CD4-positive, alpha-beta T cell (primary cell): Measurements from ENCODE around the gene REXO1. TPM values are rescaled to one million over a fixed set of nuclear protein-coding genes. Genes with fewer than 3 reads are reported as not detected.
A peak's percentile ranks its signal among the peaks of the same experiment; 100 is the strongest.

ENCODE experiments used
- ATAC-seq: fragments of 200-7000 bp; cut with Tn5 transposase; one replicate; pipeline ENCODE4 v1.10.0; 2022; ENCODE audit warnings: mild to moderate bottlenecking; ENCODE audit not compliant: poor library complexity
- CTCF ChIA-PET: fragments of 350-600 bp; sonication (Branson Sonifier 250); formaldehyde crosslinking; loops from one replicate; lab custom pipeline; 2021; ENCODE audit warnings: antibody characterized with exemption, inconsistent platforms; lab: Charles Lee
- POLR2A ChIA-PET: fragments of 350-600 bp; sonication (Branson Sonifier 250); formaldehyde crosslinking; loops from one replicate; lab custom pipeline; 2021; ENCODE audit warnings: antibody characterized with exemption, inconsistent platforms; lab: Charles Lee
- DNase-seq, 14 experiments: peaks; one replicate each; pipeline ENCODE4 v3.0.0-alpha.2; 2013 to 2020; ENCODE audit warnings: mixed read lengths in 2 of 14
- H3K27ac ChIP-seq, 2 donors: one replicate each; pipeline versions ENCODE4 v1.5.1 to v1.7.0; 2013; ENCODE audit warnings: low read length in 2 of 2, low read depth in 1 of 2, mild to moderate bottlenecking in 1 of 2
- H3K27me3 ChIP-seq, 2 experiments: 1 replicate in 1 of 2; 2 replicates in 1 of 2; pipeline versions ENCODE4 v1.6.1 to v1.7.0; 2013; ENCODE audit warnings: low read length in 2 of 2, control low read depth in 1 of 2, mild to moderate bottlenecking in 1 of 2, moderate library complexity in 1 of 2; ENCODE audit not compliant: insufficient read depth in 2 of 2, control insufficient read depth in 1 of 2
- H3K36me3 ChIP-seq: one replicate; pipeline ENCODE4 v1.6.1; 2013; ENCODE audit warnings: low read length, control low read depth; ENCODE audit not compliant: insufficient read depth
- H3K4me1 ChIP-seq: one replicate; pipeline ENCODE4 v1.6.1; 2013; ENCODE audit warnings: low read length, control low read depth; ENCODE audit not compliant: insufficient read depth
- H3K4me3 ChIP-seq: one replicate; pipeline ENCODE4 v1.5.1; 2013; ENCODE audit warnings: mild to moderate bottlenecking, low read length, moderate library complexity
- H3K9me3 ChIP-seq, 2 experiments: 1 replicate in 1 of 2; 2 replicates in 1 of 2; pipeline versions ENCODE4 v1.6.1 to v1.7.0; 2013; ENCODE audit warnings: low read length in 2 of 2, mild to moderate bottlenecking in 2 of 2, control low read depth in 1 of 2, moderate library complexity in 1 of 2; ENCODE audit not compliant: control insufficient read depth in 1 of 2, insufficient read depth in 1 of 2
- H3K27ac Mint-ChIP-seq: one replicate; pipeline ENCODE4 v1.8.0; 2020; ENCODE audit warnings: mixed read lengths
- H3K27me3 Mint-ChIP-seq: one replicate; pipeline ENCODE4 v1.8.0; 2021; ENCODE audit warnings: mixed read lengths
- H3K36me3 Mint-ChIP-seq: one replicate; pipeline ENCODE4 v1.8.0; 2021; ENCODE audit warnings: low read depth, mixed read lengths
- H3K4me1 Mint-ChIP-seq: one replicate; pipeline ENCODE4 v1.8.0; 2021; ENCODE audit warnings: low read depth, mixed read lengths
- H3K4me3 Mint-ChIP-seq: one replicate; pipeline ENCODE4 v1.8.0; 2020; ENCODE audit warnings: mild to moderate bottlenecking, mixed read lengths
- H3K9me3 Mint-ChIP-seq: one replicate; pipeline ENCODE4 v1.8.0; 2020; ENCODE audit warnings: mixed read lengths
- intact Hi-C, 2 experiments: fragments of 100-400 bp; cut with DNase I in 1 of 2; cut with micrococcal nuclease in 1 of 2; formaldehyde crosslinking; loops; one replicate each; pipeline versions ENCODE4 v1.15.1 to v1.9.0; 2023 to 2025; cut with DNase I, micrococcal nuclease
- polyA plus RNA-seq, 2 donors: library from polyadenylated mRNA; unstranded; fragments of 120-200 nt; gene quantifications; one replicate each; pipeline ENCODE4 v1.2.1, GENCODE V29; 2013
- total RNA-seq, 174 experiments: library from RNA in 2 of 174; stranded (reverse) in 2 of 174; gene quantifications; one replicate each; pipeline ENCODE4 v1.2.3 and lab custom pipeline; 2021 to 2026
- TF ChIP-seq, protein P1 (sequence below): fragments of 200-600 bp; IDR thresholded peaks from one replicate; pipeline ENCODE4 v1.8.0; 2022; ENCODE audit warnings: antibody characterized with exemption, mild to moderate bottlenecking

The REXO1 gene, protein sequence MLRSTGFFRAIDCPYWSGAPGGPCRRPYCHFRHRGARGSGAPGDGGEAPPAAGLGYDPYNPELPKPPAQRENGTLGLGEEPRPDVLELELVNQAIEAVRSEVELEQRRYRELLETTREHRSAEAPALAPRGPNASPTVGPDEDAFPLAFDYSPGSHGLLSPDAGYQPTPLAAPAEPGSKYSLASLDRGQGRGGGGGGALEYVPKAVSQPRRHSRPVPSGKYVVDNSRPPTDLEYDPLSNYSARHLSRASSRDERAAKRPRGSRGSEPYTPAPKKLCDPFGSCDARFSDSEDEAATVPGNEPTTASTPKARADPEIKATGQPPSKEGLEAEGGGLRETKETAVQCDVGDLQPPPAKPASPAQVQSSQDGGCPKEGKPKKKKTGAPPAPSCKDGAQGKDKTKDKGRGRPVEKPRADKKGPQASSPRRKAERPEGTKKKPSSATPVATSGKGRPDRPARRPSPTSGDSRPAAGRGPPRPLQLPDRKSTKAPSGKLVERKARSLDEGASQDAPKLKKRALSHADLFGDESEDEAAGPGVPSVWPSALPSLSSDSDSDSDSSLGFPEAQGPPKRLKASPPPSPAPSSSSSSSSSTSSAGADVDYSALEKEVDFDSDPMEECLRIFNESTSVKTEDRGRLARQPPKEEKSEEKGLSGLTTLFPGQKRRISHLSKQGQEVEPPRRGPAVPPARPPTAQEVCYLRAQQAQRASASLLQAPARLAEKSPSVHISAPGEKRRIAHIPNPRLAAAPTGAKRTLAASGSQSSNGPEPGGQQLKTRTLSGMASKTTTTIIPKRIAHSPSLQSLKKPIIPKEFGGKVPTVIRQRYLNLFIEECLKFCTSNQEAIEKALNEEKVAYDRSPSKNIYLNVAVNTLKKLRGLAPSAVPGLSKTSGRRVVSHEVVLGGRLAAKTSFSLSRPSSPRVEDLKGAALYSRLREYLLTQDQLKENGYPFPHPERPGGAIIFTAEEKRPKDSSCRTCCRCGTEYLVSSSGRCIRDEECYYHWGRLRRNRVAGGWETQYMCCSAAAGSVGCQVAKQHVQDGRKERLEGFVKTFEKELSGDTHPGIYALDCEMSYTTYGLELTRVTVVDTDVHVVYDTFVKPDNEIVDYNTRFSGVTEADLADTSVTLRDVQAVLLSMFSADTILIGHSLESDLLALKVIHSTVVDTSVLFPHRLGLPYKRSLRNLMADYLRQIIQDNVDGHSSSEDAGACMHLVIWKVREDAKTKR
- 100 to 1,000 TPM; 106 to 114 TPM for total RNA-seq
- polyA plus RNA-seq (2013, experiment 1 of 2), result 31.7 TPM
- 40.2 TPM for polyA plus RNA-seq (2013, experiment 2 of 2)
- total RNA-seq (lab: John Stamatoyannopoulos, UW), result 31.9 to 154 (median 69.6) reads per million in 172 experiments

DNA sequence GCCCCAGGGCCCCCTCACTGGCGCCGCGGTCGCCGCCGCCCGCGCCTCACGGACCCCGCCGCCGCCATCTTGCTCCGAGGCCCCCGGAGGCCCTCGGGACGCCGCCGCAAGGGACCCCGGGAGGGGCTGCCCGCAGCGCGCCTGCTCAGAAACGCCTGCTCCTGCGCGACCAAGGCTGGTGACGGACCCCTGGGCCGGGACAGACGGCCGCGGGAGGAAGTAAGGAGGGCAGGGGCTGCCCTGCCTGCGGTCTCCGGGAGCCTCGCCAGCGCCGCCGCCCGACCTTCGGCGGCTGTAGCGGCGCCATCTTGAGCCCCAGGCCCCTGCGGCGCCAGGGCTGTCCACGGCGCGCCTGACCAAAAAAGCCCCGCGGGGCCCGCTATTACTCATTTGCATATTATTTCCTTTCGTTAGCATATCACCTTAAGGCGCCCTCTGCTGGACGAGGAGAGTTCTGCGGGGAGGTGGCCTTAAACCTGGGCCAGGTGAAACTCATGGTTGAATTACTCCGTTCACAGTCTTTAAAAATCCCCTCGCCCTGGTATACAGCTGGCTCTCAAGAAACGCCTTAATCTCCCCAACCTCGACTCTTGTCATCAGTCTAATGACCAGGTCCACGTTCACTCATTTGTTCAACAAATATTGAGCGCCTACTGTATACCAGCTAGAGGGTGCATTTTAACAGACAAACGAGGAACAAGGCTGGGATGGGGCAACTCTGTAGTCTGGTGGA is at the start of gene REXO1:
Gene REXO1, minus strand, starts transcription at position 85 of the 733 bp plus-strand sequence. CDS start 125 bp downstream, outside the sequence.
- H3K36me3 Mint-ChIP-seq, result peaks cover 22% of the 10 kb centered on the region
- CTCF ChIA-PET, result interaction anchor here (0.7 to 1.3 kb wide), 4 partner anchors 9 to 28 kb away, joined by 3 to 5 read pairs (median 4); no protein-coding TSS in a partner anchor
- POLR2A ChIA-PET, result interaction anchor here (0.9 kb wide), 1 partner anchor 596 kb away, joined by 3 read pairs; no protein-coding TSS in a partner anchor
- H3K36me3 ChIP-seq, result peaks cover 21% of the 10 kb centered on the region
- no peaks in the 10 kb centered on the region for H3K9me3 Mint-ChIP-seq
- DNase-seq (peak; percentile 96 to 99 (median 98)), ATAC-seq (peak; percentile 72)
- H3K4me3 ChIP-seq, result peak within 1 kb of the TSS; percentile 96
- peak within 1 kb of the TSS; percentile 93 for H3K4me3 Mint-ChIP-seq
- intact Hi-C loops, result loop anchor here in 1 of 2 experiments (2.0 kb wide), 1 partner anchor 14 kb away; the partner anchor contains the start of gene KLF16
- H3K4me1 ChIP-seq, result peaks cover 75% of the 10 kb centered on the region
- H3K27me3 Mint-ChIP-seq, result no peaks in the 10 kb centered on the region
- H3K27ac Mint-ChIP-seq, result peak within 1 kb of the TSS; percentile 93
- H3K27ac ChIP-seq, result peak within 1 kb of the TSS; percentile 87 to 98
- H3K4me1 Mint-ChIP-seq, result peaks cover 61% of the 10 kb centered on the region
- no peaks in the 10 kb centered on the region for H3K9me3 ChIP-seq
- H3K27me3 ChIP-seq, result no peaks in the 10 kb centered on the region
- TF ChIP-seq, protein P1, sequence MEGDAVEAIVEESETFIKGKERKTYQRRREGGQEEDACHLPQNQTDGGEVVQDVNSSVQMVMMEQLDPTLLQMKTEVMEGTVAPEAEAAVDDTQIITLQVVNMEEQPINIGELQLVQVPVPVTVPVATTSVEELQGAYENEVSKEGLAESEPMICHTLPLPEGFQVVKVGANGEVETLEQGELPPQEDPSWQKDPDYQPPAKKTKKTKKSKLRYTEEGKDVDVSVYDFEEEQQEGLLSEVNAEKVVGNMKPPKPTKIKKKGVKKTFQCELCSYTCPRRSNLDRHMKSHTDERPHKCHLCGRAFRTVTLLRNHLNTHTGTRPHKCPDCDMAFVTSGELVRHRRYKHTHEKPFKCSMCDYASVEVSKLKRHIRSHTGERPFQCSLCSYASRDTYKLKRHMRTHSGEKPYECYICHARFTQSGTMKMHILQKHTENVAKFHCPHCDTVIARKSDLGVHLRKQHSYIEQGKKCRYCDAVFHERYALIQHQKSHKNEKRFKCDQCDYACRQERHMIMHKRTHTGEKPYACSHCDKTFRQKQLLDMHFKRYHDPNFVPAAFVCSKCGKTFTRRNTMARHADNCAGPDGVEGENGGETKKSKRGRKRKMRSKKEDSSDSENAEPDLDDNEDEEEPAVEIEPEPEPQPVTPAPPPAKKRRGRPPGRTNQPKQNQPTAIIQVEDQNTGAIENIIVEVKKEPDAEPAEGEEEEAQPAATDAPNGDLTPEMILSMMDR, result peak; percentile 90

DNA sequence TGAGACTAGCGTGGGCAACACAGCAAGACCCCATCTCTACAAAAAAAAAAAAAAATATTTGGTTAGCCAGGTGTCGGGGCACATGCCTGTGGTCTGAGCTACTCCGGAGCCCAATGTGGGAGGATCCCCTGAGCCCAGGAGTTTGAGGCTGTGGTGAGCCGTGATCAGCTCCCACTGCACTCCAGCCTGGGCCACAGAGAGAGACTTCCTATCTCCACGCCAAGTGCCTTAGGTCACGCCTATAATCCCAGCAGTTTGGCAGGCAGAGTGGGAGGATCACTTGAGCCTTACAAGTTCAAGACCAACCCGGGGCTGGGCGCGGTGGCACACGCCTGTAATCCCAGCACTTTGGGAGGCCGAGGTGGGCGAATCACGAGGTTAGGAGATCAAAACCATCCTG is 48.2 kb upstream of the REXO1 start:
- TF ChIP-seq, protein P1, result no peak
- Mint-ChIP-seq H3K27me3 (no peaks in the 10 kb centered on the region), H3K9me3 (no peaks in the 10 kb centered on the region), H3K4me3 (peak overlapping the region; percentile 54), H3K4me1 (peaks cover 26% of the 10 kb centered on the region), H3K27ac (peak overlapping the region; percentile 88), H3K36me3 (no peaks in the 10 kb centered on the region)
- Histone ChIP-seq H3K27ac (no peak overlapping the region), H3K36me3 (no peaks in the 10 kb centered on the region), H3K4me3 (no peak overlapping the region), H3K4me1 (peaks cover 40% of the 10 kb centered on the region), H3K27me3 (no peaks in the 10 kb centered on the region), H3K9me3 (no peaks in the 10 kb centered on the region)
- ATAC-seq (no peak), DNase-seq (no peak)
- intact Hi-C loops, result no loop called here
- POLR2A ChIA-PET, result interaction anchor here (0.6 to 3.6 kb wide), 2 partner anchors 11 to 184 kb away, joined by 3 to 29 read pairs; partner anchors contain the start of gene ABHD17A
- CTCF ChIA-PET, result interaction anchor here (0.7 to 3.8 kb wide), 4 partner anchors 11 to 656 kb away, joined by 3 to 12 read pairs (median 4); partner anchors contain the start of gene ABHD17A
